SJSA1 (cell line): ENCODE measurements around the gene CRTC1. TPM values are rescaled to one million over a fixed set of nuclear protein-coding genes. Genes with fewer than 3 reads are reported as not detected.

Source experiments
- DNase-seq, 2 experiments: peaks; one replicate each; pipeline ENCODE4 v3.0.0-alpha.2; 2015 to 2020; ENCODE audit warnings: low spot score in 2 of 2, low read depth in 1 of 2
- H3K27ac ChIP-seq: fragments of 250-450 bp; sonication (Bioruptor Pico); 2 replicates; pipeline ENCODE4 v1.5.1; 2020; ENCODE audit warnings: mild to moderate bottlenecking, moderate library complexity
- H3K27me3 ChIP-seq: fragments of 250-450 bp; sonication (Bioruptor Pico); replicated peaks from 2 replicates; pipeline ENCODE4 v1.5.1; 2020; ENCODE audit warnings: mild to moderate bottlenecking, moderate library complexity
- H3K36me3 ChIP-seq: fragments of 250-450 bp; sonication (Bioruptor Pico); 2 replicates; pipeline ENCODE4 v1.5.1; 2020; ENCODE audit warnings: mild to moderate bottlenecking
- H3K4me1 ChIP-seq: fragments of 250-450 bp; sonication (Bioruptor Pico); replicated peaks from 2 replicates; pipeline ENCODE4 v1.6.1; 2021; ENCODE audit warnings: mild to moderate bottlenecking
- H3K4me3 ChIP-seq: fragments of 250-450 bp; sonication (Bioruptor Pico); 2 replicates; pipeline ENCODE4 v1.5.1; 2020; ENCODE audit warnings: mild to moderate bottlenecking
- H3K9me3 ChIP-seq: fragments of 250-450 bp; sonication (Bioruptor Pico); replicated peaks from 2 replicates; pipeline ENCODE4 v1.5.1; 2020; ENCODE audit warnings: mild to moderate bottlenecking
- total RNA-seq: library from RNA; depleted of rRNA; stranded (reverse); fragments of >200 nt; shearing (Covaris generic); gene quantifications from 2 replicates; pipeline ENCODE4 v1.2.3, GENCODE V29; 2014

Gene CRTC1
- total RNA-seq, 1 experiment from 2014 or later, result 1.3 TPM

DNA sequence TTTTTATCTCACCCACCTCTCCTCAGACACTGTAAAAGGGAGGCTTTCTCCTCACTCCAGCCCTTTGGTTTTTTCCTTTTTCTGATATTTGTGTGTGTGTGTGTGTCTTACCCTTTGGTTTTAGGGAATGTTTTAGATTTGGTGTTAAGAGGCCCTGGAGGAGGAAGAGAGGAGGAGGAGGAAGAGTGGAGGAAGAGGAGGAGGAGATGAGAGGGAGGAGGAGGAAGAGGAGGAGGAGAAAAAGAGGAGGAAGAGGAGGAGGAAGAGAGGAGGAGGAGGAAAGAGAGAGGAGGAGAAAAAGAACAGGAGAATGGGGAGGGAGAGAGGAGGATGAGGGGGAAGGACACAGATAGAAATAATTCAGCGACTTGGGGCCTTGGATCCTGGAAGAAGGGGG, 36.1 kb upstream of the CRTC1 start:
- Histone ChIP-seq H3K27ac (no peak overlapping the region), H3K36me3 (no peaks in the 10 kb centered on the region), H3K4me3 (no peak overlapping the region), H3K27me3 (no peaks in the 10 kb centered on the region), H3K4me1 (peaks cover 11% of the 10 kb centered on the region), H3K9me3 (no peaks in the 10 kb centered on the region)
- no peak for DNase-seq

DNA sequence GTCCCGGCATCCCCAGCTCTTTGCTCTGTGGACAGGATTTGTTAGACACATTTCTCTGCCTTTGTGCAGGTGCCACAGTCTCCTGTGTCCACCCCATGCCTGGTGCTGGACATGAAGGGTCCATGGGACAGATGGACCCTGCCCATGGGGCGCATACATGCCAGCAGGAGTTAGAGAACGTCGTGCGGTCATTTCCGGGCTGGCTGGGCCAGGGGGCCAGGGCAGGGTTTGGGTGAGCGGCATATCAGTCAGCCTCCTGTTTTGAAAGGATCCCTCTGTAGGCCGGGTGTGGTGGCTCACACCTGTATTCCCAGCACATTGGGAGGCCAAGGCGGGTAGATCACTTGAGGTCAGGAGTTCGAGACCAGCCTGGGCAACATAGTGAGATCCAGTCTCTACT, 35.7 kb upstream of the CRTC1 start:
- no peak for DNase-seq
- Histone ChIP-seq H3K27ac (no peak overlapping the region), H3K4me3 (no peak overlapping the region), H3K4me1 (peaks cover 11% of the 10 kb centered on the region), H3K9me3 (no peaks in the 10 kb centered on the region), H3K36me3 (no peaks in the 10 kb centered on the region), H3K27me3 (no peaks in the 10 kb centered on the region)

DNA sequence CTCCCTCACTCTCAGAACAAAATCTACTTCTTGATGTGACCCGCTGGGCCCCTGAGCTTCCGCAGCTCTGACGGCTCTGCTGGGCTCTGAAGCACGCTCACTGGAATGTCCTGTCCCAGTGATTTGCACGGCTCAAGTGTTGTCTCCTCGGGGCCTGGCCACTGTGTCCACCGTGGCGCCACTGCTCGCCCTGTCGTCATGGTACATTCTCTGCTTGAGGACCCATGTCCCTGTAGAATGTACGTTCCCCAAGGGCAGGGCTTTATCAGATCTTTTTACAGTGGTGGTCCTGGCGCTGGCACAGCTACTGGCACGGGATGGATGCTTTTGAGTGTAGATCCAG, 34.5 kb upstream of the CRTC1 start:
- Histone ChIP-seq H3K27me3 (no peaks in the 10 kb centered on the region), H3K36me3 (no peaks in the 10 kb centered on the region), H3K27ac (no peak overlapping the region), H3K9me3 (no peaks in the 10 kb centered on the region), H3K4me3 (no peak overlapping the region), H3K4me1 (peaks cover 11% of the 10 kb centered on the region)
- no peak for DNase-seq

DNA sequence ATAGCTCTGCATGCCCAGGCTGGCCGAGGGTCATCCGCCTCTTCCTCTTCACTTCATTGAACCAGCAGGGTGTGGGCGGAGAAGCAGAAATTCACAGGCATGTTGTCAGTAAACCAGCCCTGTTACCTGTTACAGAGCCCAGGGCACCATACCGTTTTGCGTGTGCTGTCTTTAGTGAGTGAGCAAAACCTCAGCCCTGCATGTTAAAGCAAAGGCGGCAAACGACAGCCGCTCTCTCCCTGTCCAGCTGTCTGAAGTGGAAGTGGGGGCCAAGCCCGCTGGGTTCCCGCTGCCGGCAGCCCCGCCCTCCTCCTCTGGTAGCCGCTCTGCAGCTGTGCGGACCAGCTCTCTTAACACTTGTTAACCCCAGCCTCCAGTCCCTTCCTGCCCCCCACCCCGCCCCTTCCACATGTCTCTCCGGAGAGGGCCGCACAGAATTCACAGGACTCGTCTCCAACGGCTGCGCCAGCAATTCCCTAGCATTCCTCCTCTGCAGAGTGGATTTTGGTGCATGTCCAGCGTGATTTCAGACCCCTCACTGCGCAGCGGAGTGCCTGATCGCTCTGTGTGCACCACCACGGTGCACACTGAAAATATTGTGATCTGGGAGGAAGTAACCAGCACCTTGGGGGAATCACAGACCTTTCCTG, 34.0 kb upstream of the CRTC1 start:
- no peak for DNase-seq
- Histone ChIP-seq H3K27ac (no peak overlapping the region), H3K27me3 (no peaks in the 10 kb centered on the region), H3K4me1 (peaks cover 11% of the 10 kb centered on the region), H3K36me3 (no peaks in the 10 kb centered on the region), H3K4me3 (no peak overlapping the region), H3K9me3 (no peaks in the 10 kb centered on the region)

DNA sequence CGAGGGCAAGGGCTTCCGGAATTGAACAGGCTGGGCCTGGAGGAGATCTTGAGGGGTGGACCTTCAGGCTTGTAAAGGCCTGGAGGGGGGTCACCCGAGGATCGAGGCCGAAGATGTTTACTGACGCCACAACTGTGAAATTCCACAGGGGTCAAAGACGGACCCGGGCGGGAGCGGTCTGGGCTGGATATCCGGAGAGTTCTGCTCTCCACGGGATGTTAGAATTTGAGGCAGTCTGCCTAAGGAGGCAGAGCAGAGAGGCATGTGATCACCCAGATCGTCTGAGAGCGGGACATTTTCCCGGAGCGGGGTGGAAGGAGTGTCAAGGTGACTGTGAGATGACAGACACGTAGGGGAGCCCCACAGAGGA, 33.5 kb upstream of the CRTC1 start:
- Histone ChIP-seq H3K27me3 (no peaks in the 10 kb centered on the region), H3K4me1 (peaks cover 11% of the 10 kb centered on the region), H3K9me3 (no peaks in the 10 kb centered on the region), H3K4me3 (no peak overlapping the region), H3K36me3 (no peaks in the 10 kb centered on the region), H3K27ac (no peak overlapping the region)
- no peak for DNase-seq

DNA sequence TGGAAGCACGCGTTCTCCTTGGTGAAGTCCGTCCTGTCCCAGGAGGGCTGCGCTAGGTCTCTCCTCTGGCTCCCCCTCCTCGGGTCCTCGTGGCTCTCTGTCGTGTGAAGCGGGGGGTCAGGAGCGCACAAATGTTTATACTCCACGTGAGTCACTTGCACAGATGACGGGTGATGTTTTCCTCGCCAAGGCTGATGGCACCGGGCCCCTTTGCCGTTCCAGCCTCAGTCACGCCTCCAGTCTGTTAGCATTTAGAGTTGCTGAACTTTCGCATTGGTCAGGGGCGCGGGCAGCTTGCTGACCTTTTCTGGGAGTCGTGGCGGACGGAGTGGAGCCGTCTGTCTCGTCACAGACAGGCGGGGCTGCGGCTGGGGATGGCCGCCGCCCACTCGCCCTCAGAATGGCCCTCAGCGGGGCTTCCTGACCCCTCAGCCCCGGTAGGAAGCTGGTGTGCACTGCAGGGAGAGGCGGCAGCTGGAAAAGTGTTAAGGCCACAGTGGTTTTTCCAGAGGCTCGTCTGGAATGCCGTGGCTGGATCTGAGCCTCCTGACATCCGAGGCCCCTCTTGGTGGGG, 32.9 kb upstream of the CRTC1 start:
- H3K36me3 ChIP-seq, result no peaks in the 10 kb centered on the region
- no peak for DNase-seq
- no peak overlapping the region for H3K4me3 ChIP-seq
- H3K9me3 ChIP-seq, result no peaks in the 10 kb centered on the region
- no peak overlapping the region for H3K27ac ChIP-seq
- H3K4me1 ChIP-seq, result peaks cover 11% of the 10 kb centered on the region
- no peaks in the 10 kb centered on the region for H3K27me3 ChIP-seq

DNA sequence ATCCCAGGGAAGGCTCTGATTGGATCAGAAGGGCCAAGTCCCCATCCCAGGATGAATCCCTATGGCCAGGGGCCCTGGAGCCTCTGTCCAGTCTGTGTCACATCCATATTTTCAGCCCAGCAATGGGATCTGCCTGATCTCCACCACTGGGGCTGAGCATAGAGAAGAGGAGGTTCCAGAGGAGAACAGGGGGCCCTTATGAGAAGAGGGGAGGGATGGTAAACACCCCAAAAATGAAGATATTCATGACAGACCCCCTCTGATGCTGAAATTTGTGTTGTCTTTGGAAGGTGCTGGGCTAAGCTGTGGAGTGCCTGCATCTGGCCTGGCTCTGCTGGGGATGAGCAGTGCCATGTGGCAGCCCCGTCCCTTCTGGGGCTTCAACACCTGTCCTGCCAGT, 32.2 kb upstream of the CRTC1 start:
- Histone ChIP-seq H3K36me3 (no peaks in the 10 kb centered on the region), H3K27me3 (no peaks in the 10 kb centered on the region), H3K9me3 (no peaks in the 10 kb centered on the region), H3K27ac (no peak overlapping the region), H3K4me3 (no peak overlapping the region), H3K4me1 (peaks cover 11% of the 10 kb centered on the region)
- DNase-seq, result no peak

DNA sequence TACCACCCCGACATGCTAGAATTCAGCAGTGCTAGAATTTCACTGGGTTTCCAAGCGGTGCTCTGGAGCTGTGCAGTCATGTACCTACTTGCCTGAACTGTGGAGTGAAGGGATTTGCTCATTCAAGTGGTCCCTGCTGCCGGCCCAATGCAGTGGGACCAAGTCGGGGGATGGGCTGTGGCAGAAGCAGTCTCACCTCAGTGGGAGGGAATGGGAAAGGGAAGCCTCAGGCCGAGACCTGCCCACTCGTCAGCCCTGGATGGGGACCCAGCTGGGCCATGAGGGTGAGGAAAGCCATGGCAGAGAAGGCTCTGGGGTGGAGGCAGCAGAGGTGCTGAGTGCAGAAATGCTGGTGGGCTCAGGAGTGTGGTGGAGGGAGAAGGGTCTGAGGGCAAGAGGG, 31.7 kb upstream of the CRTC1 start:
- Histone ChIP-seq H3K4me1 (peaks cover 11% of the 10 kb centered on the region), H3K4me3 (no peak overlapping the region), H3K27me3 (no peaks in the 10 kb centered on the region), H3K36me3 (no peaks in the 10 kb centered on the region), H3K9me3 (no peaks in the 10 kb centered on the region), H3K27ac (no peak overlapping the region)
- no peak for DNase-seq

DNA sequence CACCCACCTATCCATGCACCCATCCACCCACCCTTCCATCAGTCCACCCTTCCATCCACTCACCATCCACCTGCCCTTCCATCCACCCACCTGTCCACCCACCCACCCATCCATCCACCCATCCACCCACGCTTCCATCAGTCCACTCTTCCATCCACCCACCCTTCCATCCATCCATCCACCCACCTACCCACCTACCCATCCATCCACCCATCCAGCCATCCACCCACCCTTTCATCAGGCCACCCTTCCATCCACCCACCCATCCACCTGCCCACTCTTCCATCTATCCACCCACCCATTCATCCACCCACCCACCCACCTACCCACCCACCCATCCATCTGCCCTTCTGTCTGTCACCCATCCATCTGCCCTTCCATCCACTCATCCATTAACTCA, 29.6 kb upstream of the CRTC1 start:
- Histone ChIP-seq H3K27me3 (no peaks in the 10 kb centered on the region), H3K4me1 (peaks cover 11% of the 10 kb centered on the region), H3K27ac (no peak overlapping the region), H3K36me3 (no peaks in the 10 kb centered on the region), H3K9me3 (no peaks in the 10 kb centered on the region), H3K4me3 (no peak overlapping the region)
- no peak for DNase-seq

DNA sequence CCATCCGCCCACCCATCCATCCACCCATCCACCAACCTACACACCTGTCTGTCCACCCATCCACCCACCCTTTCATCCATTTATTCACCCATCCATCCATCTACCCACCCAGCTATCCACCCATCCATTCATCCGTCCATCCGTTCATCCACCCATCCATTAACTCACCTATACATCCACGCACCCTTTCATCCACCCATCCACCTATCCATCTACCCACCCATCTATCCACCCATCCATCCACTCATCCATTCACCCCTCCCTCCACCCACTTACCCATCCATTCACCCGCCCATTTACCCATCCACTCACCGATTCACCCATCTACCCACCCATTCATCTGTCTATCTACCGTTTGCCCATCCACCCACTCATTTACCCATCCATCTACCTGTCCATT, 29.0 kb upstream of the CRTC1 start:
- Histone ChIP-seq H3K27ac (no peak overlapping the region), H3K36me3 (no peaks in the 10 kb centered on the region), H3K9me3 (no peaks in the 10 kb centered on the region), H3K4me3 (no peak overlapping the region), H3K27me3 (no peaks in the 10 kb centered on the region), H3K4me1 (peaks cover 11% of the 10 kb centered on the region)
- no peak for DNase-seq

DNA sequence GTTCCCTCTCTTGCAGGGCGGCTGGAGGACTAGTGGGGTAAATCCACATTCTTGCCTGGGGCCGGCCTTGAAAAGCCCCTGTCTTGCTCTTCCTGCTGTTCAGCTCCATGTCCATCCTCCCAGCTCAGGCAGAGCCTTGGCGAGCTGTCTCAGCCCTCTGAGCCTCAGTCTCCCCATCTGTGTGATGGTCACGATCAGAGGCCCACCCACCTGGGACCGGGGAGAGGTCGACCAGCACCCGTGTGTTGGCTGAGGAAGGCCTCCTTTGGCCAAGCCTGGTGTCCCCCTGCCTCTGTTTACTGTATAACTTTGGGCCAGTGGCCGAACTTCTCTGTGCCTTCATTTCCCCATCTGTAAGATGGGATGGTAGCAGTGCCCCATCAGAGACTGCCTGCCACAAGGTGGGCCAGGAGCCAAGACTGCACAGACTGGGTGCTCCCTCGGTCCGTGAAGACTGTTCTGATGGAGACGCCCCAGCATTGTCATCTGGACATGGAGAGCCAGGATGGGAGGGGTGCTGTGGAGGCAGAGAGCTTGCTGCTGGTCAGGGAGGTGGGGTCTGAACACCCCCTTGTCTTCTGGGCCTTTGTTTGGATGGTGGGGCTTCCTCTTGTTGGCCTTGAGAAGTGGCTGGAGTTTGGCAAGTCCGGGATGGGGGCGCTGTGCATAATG, 28.2 kb upstream of the CRTC1 start:
- no peak for DNase-seq
- no peaks in the 10 kb centered on the region for H3K36me3 ChIP-seq
- H3K9me3 ChIP-seq, result no peaks in the 10 kb centered on the region
- H3K27ac ChIP-seq, result no peak overlapping the region
- H3K4me3 ChIP-seq, result no peak overlapping the region
- no peaks in the 10 kb centered on the region for H3K27me3 ChIP-seq
- peaks cover 16% of the 10 kb centered on the region for H3K4me1 ChIP-seq

DNA sequence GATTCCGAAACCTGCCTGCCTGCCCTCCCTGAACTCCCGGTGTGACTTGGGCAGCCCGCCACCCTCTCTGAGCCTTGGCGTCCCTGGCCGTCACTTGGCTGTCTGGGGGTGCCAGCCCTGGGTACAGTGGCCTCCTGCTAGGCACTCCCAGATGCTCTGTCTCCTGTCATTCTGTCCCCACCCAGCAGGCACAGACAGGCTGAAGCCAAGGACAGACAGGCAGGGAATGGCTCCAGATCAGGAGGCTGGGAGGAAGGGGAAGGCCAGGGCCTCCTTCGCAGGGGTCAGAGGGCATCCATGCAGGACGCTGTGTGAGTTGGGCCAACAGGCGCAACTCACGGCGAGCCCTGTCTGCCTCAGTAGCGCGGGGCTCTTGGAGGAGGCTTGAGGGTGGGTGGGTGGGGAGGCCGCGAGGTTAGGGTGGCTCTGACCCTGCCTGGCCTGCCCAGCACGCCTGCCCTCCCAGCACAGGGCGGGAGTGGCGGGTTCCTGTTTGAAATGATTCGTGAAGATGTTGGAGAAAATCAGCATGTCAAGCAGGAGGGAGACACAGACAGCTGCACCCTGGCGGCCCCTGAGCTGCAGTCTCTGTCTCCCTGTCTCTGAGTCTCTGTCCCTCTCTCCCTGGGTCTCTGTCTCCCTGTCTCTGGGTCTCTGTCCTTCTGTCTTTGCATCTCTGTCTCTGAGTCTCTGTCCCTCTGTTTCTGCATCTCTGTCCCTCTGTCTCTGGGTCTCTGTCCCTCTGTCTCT, 27.0 kb upstream of the CRTC1 start:
- Histone ChIP-seq H3K9me3 (no peaks in the 10 kb centered on the region), H3K27ac (no peak overlapping the region), H3K36me3 (no peaks in the 10 kb centered on the region), H3K4me1 (peaks cover 19% of the 10 kb centered on the region), H3K27me3 (no peaks in the 10 kb centered on the region), H3K4me3 (no peak overlapping the region)
- DNase-seq, result no peak

DNA sequence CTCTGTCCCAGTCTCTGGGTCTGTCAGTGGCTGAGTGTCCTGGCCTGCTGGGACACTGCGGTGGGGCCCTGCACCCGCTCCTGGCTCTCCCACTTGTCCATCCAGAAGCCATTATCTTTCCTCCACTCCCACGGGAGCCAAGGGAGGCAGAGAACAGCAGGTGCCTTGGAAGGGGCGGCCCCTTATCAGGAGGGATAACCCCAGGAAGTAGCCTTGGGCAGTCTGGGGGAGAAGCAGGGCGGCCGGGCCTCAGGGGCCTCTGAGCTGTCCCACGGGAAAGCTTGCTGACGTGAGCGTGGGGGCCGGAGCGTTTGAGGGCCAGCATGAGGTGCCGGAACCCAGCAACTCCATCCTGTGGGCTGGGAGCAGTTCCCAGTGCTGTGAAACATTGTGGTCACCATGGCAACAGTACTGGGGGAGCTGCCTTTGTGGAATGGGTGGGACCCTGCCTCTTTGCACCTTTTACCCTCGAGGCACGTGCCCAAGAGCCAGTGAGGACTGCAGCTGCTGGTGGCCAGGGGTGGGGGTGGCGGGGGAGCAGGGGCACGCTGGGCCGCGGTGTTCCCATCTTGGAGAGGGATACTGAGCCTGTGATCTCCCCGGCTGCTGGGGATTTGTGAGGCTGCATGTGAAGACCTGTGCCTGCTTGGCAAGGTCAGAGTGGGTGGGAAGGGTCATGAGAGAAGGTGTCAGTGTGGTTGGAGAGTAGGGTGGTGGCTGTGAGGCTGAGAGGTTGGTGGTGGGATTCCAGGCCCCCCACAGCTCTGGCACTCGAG, 25.7 kb upstream of the CRTC1 start:
- H3K9me3 ChIP-seq, result no peaks in the 10 kb centered on the region
- peaks cover 19% of the 10 kb centered on the region for H3K4me1 ChIP-seq
- H3K4me3 ChIP-seq, result no peak overlapping the region
- H3K27ac ChIP-seq, result no peak overlapping the region
- DNase-seq, result no peak
- no peaks in the 10 kb centered on the region for H3K27me3 ChIP-seq
- no peaks in the 10 kb centered on the region for H3K36me3 ChIP-seq
